Hepatocyte (in vitro differentiated cells): ENCODE measurements around the gene CNRIP1. TPM values are rescaled to one million over a fixed set of nuclear protein-coding genes. Genes with fewer than 3 reads are reported as not detected.

Experiments used
- DNase-seq: peaks from one replicate; pipeline ENCODE4 v3.0.0-alpha.2; 2016; ENCODE audit warnings: low spot score
- H2AFZ ChIP-seq: fragments of 200-600 bp; sonication (generic); 2 replicates; pipeline ENCODE4 v1.6.0; 2016; ENCODE audit warnings: antibody characterized with exemption, mild to moderate bottlenecking
- H3K27ac ChIP-seq: fragments of 200-600 bp; sonication (generic); 2 replicates; pipeline ENCODE4 v1.5.1; 2016; ENCODE audit warnings: mild to moderate bottlenecking
- H3K27me3 ChIP-seq: fragments of 200-600 bp; sonication (generic); 2 replicates; pipeline ENCODE4 v1.6.1; 2016
- H3K36me3 ChIP-seq: fragments of 200-600 bp; sonication (generic); replicated peaks from 2 replicates; pipeline ENCODE4 v1.5.1; 2016; ENCODE audit warnings: low read depth; ENCODE audit not compliant: insufficient read depth
- H3K4me1 ChIP-seq: fragments of 200-600 bp; sonication (generic); 2 replicates; pipeline ENCODE4 v1.5.1; 2016; ENCODE audit warnings: mild to moderate bottlenecking, moderate library complexity; ENCODE audit not compliant: insufficient read depth
- H3K4me2 ChIP-seq: fragments of 200-600 bp; sonication (generic); 2 replicates; pipeline ENCODE4 v1.6.0; 2016
- H3K4me3 ChIP-seq: fragments of 200-600 bp; sonication (generic); 2 replicates; pipeline ENCODE4 v1.5.1; 2016; ENCODE audit warnings: mild to moderate bottlenecking
- H3K79me2 ChIP-seq: fragments of 200-600 bp; sonication (generic); 2 replicates; pipeline ENCODE4 v1.6.0; 2017; ENCODE audit warnings: mild to moderate bottlenecking
- H3K9me2 ChIP-seq: fragments of 200-600 bp; sonication (generic); replicated peaks from 2 replicates; pipeline ENCODE4 v1.6.0; 2017; ENCODE audit warnings: mild to moderate bottlenecking; ENCODE audit not compliant: insufficient read depth
- H3K9me3 ChIP-seq: fragments of 200-600 bp; sonication (generic); 2 replicates; pipeline ENCODE4 v1.5.1; 2016; ENCODE audit warnings: low read depth, mild to moderate bottlenecking
- H4K20me1 ChIP-seq: fragments of 200-600 bp; sonication (generic); 2 replicates; pipeline ENCODE4 v1.6.0; 2016; ENCODE audit warnings: mild to moderate bottlenecking; ENCODE audit not compliant: insufficient read depth, poor library complexity, severe bottlenecking
- EZH2 ChIP-seq: fragments of 200-600 bp; sonication (generic); IDR thresholded peaks from 2 replicates; pipeline ENCODE4 v1.6.1; 2016; ENCODE audit warnings: antibody characterized with exemption, mild to moderate bottlenecking, borderline replicate concordance
- EZH2phosphoT487 ChIP-seq: fragments of 200-600 bp; sonication (generic); IDR thresholded peaks from one replicate; pipeline ENCODE4 v1.6.1; 2018; ENCODE audit warnings: antibody characterized with exemption, mild to moderate bottlenecking, low read depth, moderate library complexity; ENCODE audit not compliant: unreplicated experiment, severe bottlenecking
- WGBS: methylation state at CpG from one replicate; pipeline ENCODE4 v1.1.6; 2016; ENCODE audit warnings: low lambda C conversion rate; ENCODE audit errors: missing lambda C conversion rate; 5-methylcytosine and 5-hydroxymethylcytosine counted together
- polyA plus RNA-seq: library from polyadenylated mRNA; unstranded; fragments of >200 nt; fragmentation: Nextera tagmentation; extraction: Ambion mirVana; gene quantifications from 2 replicates; pipeline ENCODE4 v1.2.1, GENCODE V29; 2016
- total RNA-seq: library from RNA; depleted of rRNA; stranded (reverse); fragments of >200 nt; gene quantifications from 2 replicates; pipeline ENCODE4 v1.2.3, GENCODE V29; 2014
- TF ChIP-seq, protein P1 (sequence below): fragments of 200-600 bp; sonication (generic); IDR thresholded peaks from 2 replicates; pipeline ENCODE4 v1.5.1; 2016; ENCODE audit warnings: antibody characterized with exemption, mild to moderate bottlenecking; ENCODE audit not compliant: poor library complexity

Gene CNRIP1
- total and polyA plus RNA-seq, 2 experiments from 2014 or later = 3.1 to 5.8 TPM

DNA sequence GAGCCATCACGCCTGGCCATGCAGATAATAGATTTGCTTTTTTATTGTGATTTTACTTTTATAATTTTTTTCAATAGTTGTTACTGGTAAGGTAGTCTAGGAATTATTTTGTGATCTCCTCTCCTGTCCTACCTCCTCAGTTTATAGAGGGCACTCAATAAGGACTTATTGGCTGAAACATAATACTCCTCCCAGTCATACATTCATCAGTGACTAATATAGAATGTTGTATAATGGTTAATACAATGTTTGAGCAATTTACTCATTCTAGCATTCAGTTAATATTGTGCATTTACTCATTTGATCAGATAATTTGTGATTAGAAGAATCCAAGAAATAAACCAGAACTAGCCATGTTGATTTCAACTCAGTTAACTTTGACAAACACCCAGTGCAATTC, 41.6 kb downstream of the CNRIP1 start:
- H3K9me2 ChIP-seq = no peaks in the 10 kb centered on the region
- DNase-seq = no peak
- H3K4me2 ChIP-seq = no peak overlapping the region
- no peak overlapping the region for H3K27ac ChIP-seq
- H3K4me3 ChIP-seq = no peak overlapping the region
- no peaks in the 10 kb centered on the region for H3K9me3 ChIP-seq
- no peaks in the 10 kb centered on the region for H3K79me2 ChIP-seq
- TF ChIP-seq EZH2 = no peak
- no peak overlapping the region for H2AFZ ChIP-seq
- H3K4me1 ChIP-seq = no peaks in the 10 kb centered on the region
- WGBS = 94% methylated on average over 1 of the region's 1 CpG
- H4K20me1 ChIP-seq = no peaks in the 10 kb centered on the region
- H3K36me3 ChIP-seq = no peaks in the 10 kb centered on the region
- peaks cover 26% of the 10 kb centered on the region for H3K27me3 ChIP-seq

DNA sequence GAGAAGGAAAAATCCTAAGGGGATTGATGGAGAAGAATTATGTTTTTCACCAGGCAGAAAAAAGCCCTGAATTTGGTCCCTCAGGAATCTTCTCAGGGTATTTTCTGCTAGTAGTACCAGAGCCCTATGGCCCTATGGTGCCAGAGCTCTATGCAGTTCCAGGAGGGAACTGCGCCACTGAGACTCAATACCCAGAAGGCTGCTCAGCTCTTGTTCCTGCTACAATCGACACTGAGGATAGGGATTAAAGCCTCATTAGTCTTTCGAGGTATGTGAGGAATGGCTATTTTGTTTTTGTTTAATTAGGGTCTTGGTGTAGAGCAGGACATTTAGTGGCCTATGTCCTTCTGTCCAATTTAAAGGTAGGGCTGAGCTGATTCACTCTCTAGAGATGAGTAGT, 45.7 kb downstream of the CNRIP1 start:
- Histone ChIP-seq H3K9me3 (no peaks in the 10 kb centered on the region), H3K27me3 (peaks cover 28% of the 10 kb centered on the region), H3K27ac (no peak overlapping the region), H4K20me1 (no peaks in the 10 kb centered on the region), H3K36me3 (no peaks in the 10 kb centered on the region), H3K9me2 (no peaks in the 10 kb centered on the region), H3K79me2 (no peaks in the 10 kb centered on the region), H3K4me3 (no peak overlapping the region), H3K4me2 (no peak overlapping the region), H3K4me1 (no peaks in the 10 kb centered on the region), H2AFZ (no peak overlapping the region)
- TF ChIP-seq EZH2 = no peak
- no peak for DNase-seq
- 58% methylated on average over 3 of the region's 3 CpGs for WGBS

DNA sequence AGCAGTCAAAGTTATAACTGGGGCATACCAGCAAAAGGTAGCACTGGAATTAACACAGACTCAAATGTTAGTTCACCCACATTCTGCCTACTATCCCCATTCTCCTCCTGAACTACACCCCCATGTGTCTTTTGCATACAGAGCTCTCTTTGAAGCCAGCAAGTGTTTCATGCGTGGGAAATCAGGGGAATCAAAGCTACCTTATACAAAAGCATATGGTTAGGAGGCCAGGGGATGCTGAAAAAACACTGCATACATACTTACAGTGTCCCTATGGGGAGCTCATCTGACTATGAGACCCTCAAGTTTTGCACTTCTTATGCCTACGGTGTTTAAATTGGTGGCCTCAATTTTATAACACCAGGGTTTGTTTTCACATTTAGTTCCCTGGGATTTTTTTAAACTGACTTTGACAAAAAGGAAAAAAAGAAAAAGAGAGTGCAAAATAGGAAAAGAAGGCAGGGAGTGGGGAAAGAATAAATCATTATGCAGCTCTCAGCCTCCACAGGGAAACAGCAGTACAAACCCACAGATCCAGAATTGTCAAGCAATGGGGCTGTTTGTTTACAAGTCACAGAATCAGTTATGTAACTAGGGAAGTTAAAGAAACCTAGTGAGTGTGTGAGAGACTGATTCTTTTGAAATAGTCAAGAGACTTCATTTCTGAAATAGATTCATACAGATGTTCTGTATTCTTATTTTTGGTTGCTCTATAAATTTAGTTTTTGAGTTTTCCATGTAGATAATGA, 47.3 kb downstream of the CNRIP1 start:
- no peaks in the 10 kb centered on the region for H3K36me3 ChIP-seq
- H3K4me1 ChIP-seq = no peaks in the 10 kb centered on the region
- no peak for TF ChIP-seq EZH2phosphoT487
- no peak for TF ChIP-seq EZH2
- TF ChIP-seq, protein P1, sequence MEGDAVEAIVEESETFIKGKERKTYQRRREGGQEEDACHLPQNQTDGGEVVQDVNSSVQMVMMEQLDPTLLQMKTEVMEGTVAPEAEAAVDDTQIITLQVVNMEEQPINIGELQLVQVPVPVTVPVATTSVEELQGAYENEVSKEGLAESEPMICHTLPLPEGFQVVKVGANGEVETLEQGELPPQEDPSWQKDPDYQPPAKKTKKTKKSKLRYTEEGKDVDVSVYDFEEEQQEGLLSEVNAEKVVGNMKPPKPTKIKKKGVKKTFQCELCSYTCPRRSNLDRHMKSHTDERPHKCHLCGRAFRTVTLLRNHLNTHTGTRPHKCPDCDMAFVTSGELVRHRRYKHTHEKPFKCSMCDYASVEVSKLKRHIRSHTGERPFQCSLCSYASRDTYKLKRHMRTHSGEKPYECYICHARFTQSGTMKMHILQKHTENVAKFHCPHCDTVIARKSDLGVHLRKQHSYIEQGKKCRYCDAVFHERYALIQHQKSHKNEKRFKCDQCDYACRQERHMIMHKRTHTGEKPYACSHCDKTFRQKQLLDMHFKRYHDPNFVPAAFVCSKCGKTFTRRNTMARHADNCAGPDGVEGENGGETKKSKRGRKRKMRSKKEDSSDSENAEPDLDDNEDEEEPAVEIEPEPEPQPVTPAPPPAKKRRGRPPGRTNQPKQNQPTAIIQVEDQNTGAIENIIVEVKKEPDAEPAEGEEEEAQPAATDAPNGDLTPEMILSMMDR = no peak
- H3K79me2 ChIP-seq = no peaks in the 10 kb centered on the region
- peaks cover 25% of the 10 kb centered on the region for H3K27me3 ChIP-seq
- no peaks in the 10 kb centered on the region for H4K20me1 ChIP-seq
- no peak overlapping the region for H3K27ac ChIP-seq
- H3K4me3 ChIP-seq = no peak overlapping the region
- no peaks in the 10 kb centered on the region for H3K9me2 ChIP-seq
- no peak overlapping the region for H3K4me2 ChIP-seq
- H2AFZ ChIP-seq = no peak overlapping the region
- DNase-seq = no peak
- no peaks in the 10 kb centered on the region for H3K9me3 ChIP-seq
- 62% methylated on average over 2 of the region's 2 CpGs for WGBS

GRCh38 chr2:68266655-68267054, 53.1 kb downstream of the CNRIP1 start:
- no peaks in the 10 kb centered on the region for H3K79me2 ChIP-seq
- no peak for TF ChIP-seq EZH2phosphoT487
- TF ChIP-seq, protein P1 = no peak
- no peak for DNase-seq
- no peaks in the 10 kb centered on the region for H4K20me1 ChIP-seq
- H3K27me3 ChIP-seq = no peaks in the 10 kb centered on the region
- no peaks in the 10 kb centered on the region for H3K36me3 ChIP-seq
- H2AFZ ChIP-seq = no peak overlapping the region
- H3K4me3 ChIP-seq = no peak overlapping the region
- no peak overlapping the region for H3K27ac ChIP-seq
- H3K4me2 ChIP-seq = no peak overlapping the region
- 94% methylated on average over 1 of the region's 1 CpG for WGBS
- H3K4me1 ChIP-seq = no peaks in the 10 kb centered on the region
- no peaks in the 10 kb centered on the region for H3K9me2 ChIP-seq
- no peaks in the 10 kb centered on the region for H3K9me3 ChIP-seq
